Hypothalamus (tissue), 51 donors: Measurements from ENCODE around the gene PCDHA8.
"Not testable (repeated sequence)": the region's sequence is repeated elsewhere in the genome, so short reads cannot be mapped to it uniquely, and the experiment has no call there.

ENCODE experiments used
- DNase-seq, 51 donors: peaks; one replicate each; lab custom pipeline; 2025; lab: John Stamatoyannopoulos, UW

PCDHA8 gene

DNA sequence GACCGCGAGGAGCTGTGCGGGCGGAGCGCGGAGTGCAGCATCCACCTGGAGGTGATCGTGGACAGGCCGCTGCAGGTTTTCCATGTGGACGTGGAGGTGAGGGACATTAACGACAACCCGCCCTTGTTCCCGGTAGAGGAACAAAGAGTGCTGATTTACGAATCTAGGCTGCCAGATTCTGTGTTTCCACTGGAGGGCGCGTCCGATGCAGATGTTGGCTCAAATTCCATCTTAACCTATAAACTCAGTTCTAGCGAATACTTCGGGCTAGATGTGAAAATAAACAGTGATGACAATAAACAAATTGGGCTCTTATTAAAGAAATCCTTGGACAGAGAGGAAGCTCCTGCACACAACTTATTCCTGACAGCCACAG, 12.6 kb upstream of the PCDHA8 start:
- DNase-seq, result no peak

DNA sequence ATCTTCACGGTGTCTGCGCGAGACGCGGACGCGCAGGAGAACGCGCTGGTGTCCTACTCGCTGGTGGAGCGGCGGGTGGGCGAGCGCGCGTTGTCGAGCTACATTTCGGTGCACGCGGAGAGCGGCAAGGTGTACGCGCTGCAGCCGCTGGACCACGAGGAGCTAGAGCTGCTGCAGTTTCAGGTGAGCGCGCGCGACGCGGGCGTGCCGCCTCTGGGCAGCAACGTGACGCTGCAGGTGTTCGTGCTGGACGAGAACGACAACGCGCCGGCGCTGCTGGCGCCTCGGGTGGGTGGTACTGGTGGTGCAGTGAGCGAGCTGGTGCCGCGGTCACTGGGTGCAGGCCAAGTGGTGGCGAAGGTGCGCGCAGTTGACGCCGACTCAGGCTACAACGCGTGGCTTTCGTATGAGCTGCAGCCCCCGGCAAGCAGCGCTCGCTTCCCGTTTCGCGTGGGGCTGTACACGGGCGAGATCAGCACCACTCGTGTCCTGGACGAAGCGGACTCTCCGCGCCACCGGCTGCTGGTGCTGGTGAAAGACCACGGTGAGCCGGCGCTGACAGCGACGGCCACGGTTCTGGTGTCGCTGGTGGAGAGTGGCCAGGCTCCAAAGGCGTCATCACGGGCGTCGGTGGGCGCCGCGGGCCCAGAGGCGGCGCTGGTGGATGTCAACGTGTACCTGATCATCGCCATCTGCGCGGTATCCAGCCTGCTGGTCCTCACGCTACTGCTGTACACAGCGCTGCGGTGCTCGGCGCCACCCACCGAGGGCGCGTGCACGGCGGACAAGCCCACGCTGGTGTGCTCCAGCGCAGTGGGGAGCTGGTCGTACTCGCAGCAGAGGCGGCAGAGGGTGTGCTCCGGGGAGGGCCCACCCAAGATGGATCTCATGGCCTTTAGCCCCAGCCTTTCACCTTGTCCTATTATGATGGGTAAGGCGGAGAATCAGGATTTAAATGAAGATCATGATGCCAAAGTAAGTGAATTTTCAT, 11.2 kb upstream of the PCDHA8 start:
- DNase-seq, result not testable (repeated sequence)

DNA sequence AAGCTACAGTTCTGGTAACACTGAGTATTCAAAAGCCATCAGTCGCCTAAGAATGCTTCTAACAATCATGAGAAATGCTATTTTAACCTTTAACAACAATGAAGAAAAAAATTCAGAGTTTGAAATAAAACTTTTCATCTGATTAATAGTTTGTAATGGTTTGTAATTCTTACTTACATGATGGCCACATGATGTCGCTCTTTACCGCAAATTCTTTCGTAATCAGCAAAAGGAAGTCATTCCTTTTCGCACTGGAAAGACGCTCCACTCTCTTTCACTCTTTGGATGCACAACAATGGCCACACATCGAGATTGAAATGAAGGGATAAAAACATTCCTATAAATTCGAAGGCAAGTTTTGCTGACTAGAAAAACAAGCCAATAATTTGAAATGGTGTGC, 7.0 kb upstream of the PCDHA8 start, which contains the start of gene PCDHA7:
Gene PCDHA7, plus strand, starts transcription at position 277 of the 400 bp plus-strand sequence. Its CDS starts 115 bp downstream, at position 392.
- peak in 1 of 51 donors; percentile 36 for DNase-seq

GRCh38 chr5:140834439-140835008, 6.5 kb upstream of the PCDHA8 start:
- peak in 1 of 51 donors; percentile 21 for DNase-seq

GRCh38 chr5:140835622-140836510, 5.1 kb upstream of the PCDHA8 start:
- no peak for DNase-seq

DNA sequence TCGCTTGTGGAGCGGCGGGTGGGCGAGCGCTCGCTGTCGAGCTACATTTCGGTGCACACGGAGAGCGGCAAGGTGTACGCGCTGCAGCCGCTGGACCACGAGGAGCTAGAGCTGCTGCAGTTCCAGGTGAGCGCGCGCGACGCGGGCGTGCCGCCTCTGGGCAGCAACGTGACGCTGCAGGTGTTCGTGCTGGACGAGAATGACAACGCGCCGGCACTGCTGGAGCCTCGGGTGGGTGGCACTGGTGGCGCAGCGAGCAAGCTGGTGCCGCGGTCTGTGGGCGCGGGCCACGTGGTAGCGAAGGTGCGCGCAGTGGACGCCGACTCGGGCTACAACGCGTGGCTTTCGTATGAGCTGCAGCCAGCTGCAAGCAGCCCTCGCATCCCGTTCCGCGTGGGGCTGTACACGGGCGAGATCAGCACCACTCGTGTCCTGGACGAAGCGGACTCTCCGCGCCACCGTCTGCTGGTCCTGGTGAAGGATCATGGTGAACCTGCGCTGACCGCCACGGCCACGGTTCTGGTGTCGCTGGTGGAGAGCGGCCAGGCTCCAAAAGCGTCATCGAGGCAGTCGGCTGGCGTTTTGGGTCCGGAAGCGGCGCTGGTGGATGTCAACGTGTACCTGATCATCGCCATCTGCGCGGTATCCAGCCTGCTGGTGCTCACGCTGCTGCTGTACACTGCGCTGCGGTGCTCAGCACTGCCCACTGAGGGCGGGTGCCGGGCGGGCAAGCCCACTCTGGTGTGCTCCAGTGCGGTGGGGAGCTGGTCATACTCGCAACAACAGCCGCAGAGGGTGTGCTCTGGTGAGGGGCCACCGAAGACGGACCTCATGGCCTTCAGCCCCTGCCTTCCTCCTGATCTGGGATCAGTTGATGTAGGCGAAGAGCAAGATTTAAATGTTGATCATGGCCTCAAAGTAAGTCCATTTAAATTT, 2.1 kb downstream of the PCDHA8 start:
- no peak for DNase-seq

DNA sequence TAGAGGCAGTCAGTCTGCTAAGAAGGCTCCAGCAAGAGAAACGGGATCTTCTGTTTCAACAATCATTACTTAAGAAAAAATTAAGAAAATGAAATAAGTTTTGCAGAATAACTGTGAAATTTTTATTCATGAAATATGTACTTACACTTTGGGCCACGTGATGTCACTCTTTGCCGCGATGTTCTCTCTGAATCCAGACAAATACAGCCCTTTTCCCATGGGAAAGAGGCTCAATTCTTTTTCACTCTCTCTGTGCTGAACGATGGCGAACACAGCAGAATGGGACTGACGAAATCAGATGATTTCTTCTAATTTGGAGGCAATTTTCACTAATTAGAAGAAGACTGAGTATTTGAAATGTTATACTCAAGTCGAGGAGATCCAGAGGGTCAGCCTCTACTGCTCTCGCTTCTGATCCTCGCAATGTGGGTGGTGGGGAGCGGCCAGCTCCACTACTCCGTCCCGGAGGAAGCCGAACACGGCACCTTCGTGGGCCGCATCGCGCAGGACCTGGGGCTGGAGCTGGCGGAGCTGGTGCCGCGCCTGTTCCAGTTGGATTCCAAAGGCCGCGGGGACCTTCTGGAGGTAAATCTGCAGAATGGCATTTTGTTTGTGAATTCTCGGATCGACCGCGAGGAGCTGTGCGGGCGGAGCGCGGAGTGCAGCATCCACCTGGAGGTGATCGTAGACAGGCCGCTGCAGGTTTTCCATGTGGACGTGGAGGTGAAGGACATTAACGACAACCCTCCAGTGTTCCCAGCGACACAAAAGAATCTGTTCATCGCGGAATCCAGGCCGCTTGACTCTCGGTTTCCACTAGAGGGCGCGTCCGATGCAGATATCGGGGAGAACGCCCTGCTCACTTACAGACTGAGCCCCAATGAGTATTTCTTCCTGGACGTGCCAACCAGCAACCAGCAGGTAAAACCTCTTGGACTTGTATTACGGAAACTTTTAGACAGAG, 7.4 kb downstream of the PCDHA8 start, which contains the start of gene PCDHA9:
Gene PCDHA9, plus strand, starts transcription at position 244 of the 964 bp plus-strand sequence. Its CDS starts 114 bp downstream, at position 358.
- DNase-seq, result not testable (repeated sequence)

DNA sequence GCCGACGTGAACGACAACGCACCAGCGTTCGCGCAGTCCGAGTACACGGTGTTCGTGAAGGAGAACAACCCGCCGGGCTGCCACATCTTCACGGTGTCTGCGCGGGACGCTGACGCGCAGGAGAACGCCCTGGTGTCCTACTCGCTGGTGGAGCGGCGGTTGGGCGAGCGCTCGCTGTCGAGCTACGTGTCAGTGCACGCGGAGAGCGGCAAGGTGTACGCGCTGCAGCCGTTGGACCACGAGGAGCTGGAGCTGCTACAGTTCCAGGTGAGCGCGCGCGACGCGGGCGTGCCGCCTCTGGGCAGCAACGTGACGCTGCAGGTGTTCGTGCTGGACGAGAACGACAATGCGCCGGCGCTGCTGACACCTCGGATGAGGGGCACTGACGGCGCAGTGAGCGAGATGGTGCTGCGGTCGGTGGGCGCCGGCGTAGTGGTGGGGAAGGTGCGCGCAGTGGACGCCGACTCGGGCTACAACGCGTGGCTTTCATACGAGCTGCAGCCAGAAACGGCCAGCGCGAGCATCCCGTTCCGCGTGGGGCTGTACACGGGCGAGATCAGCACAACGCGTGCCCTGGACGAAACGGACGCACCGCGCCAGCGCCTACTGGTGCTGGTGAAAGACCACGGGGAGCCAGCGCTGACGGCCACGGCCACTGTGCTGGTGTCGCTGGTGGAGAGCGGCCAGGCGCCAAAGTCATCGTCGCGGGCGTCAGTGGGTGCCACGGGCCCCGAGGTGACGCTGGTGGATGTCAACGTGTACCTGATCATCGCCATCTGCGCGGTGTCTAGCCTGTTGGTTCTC, 9.0 kb downstream of the PCDHA8 start:
- DNase-seq, result not testable (repeated sequence)

GRCh38 chr5:140855772-140856674, 15.0 kb downstream of the PCDHA8 start, which contains the start of gene PCDHA10:
TSS of gene PCDHA10 (plus strand) at chr5:140855897. CDS start at chr5:140856049, 152 bp downstream.
- DNase-seq, result peak in 4 of 51 donors; percentile 2 to 40 (median 22)

DNA sequence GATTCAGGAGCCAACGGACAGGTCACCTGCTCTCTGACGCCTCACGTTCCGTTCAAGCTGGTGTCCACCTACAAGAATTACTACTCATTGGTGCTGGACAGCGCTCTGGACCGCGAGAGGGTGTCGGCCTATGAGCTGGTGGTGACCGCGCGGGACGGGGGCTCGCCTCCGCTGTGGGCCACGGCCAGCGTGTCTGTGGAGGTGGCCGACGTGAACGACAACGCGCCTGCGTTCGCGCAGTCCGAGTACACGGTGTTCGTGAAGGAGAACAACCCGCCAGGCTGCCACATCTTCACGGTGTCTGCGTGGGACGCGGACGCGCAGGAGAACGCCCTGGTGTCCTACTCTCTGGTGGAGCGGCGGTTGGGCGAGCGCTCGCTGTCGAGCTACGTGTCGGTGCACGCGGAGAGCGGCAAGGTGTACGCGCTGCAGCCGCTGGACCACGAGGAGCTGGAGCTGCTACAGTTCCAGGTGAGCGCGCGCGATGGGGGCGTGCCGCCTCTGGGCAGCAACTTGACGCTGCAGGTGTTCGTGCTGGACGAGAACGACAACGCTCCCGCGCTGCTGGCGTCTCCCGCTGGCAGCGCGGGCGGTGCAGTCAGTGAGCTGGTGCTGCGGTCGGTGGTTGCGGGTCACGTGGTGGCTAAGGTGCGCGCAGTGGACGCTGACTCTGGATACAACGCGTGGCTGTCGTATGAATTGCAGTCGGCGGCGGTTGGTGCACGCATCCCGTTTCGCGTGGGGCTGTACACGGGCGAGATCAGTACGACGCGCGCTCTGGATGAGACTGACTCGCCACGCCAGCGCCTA, 16.4 kb downstream of the PCDHA8 start:
- DNase-seq, result no peak

DNA sequence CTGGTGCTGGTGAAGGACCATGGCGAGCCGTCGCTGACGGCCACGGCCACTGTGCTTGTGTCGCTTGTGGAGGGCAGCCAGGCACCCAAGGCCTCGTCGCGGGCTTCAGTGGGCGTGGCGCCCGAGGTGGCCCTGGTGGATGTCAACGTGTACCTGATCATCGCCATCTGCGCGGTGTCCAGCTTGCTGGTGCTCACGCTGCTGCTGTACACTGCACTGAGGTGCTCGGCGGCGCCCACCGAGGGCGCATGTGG, 16.9 kb downstream of the PCDHA8 start:
- DNase-seq, result no peak

DNA sequence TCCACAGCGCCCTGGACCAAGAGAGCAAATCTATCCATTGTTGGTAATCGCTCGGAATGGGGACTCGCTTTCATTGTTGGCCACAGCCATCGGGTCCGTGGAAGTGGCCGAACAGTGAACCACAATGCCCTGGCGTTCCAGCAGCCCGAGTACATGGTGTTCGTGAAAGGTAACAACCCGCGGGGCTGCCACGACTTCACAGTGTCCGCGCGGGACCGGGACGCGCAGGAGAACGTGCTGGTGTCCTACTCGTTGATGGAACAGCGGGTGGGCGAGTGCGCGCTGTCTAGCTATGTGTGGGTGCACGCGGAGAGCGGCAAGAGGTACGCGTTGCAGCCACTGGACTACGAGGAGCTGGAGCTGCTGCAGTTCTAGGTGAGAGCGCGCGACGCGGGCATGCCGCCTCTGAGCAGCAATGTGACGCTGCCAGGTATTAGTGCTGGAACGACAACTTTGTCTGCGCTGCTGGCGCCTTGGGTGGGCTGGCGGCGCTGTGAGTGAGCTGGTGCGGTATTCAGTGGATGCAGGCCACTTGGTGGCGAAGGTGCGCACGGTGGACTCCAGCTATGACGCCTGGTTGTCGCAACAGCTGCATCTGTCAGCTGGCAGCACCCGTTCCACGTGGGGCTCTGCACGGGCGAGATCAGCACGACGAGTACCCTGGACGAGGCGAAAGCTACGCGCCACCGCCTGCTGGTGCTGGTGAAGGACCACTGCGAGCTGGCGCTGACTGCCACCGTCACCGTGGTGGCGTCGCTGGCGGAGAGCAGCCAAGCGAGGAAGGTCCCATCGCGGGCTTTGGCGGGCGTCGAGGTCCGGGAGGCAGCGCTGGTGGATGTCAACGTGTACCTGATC, 21.7 kb downstream of the PCDHA8 start:
- DNase-seq, result no peak

- DNase-seq, result peak in 2 of 51 donors; percentile 14 to 43
These were observed 28.0 kb downstream of the PCDHA8 start, which contains the start of gene PCDHA11 for GRCh38 chr5:140868721-140869554. TSS of gene PCDHA11 (plus strand) at chr5:140868957. CDS start at chr5:140869104, 147 bp downstream.

DNA sequence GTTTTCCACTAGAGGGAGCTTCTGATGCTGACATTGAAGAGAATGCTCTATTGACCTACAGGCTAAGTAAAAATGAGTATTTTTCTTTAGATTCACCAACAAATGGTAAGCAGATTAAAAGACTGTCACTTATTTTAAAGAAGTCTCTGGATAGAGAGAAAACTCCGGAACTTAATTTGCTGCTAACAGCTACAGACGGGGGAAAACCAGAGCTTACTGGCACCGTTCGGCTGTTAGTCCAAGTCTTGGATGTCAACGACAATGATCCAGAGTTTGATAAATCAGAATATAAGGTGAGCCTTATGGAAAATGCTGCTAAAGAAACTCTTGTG, 28.5 kb downstream of the PCDHA8 start:
- DNase-seq, result no peak
